Parathyroid adenoma (tissue), 2 donors: ENCODE results near the gene HOXA2.

Experiments
- H2AFZ ChIP-seq: fragments of 300-600 bp; sonication (generic); one replicate; pipeline ENCODE4 v1.7.0; 2017; ENCODE audit warnings: antibody characterized with exemption, mild to moderate bottlenecking
- H3K27ac ChIP-seq: fragments of 300-600 bp; sonication (generic); one replicate; pipeline ENCODE4 v1.7.0; 2017
- H3K27me3 ChIP-seq: fragments of 300-600 bp; sonication (generic); one replicate; pipeline ENCODE4 v1.7.0; 2017; ENCODE audit warnings: low read length; ENCODE audit not compliant: control insufficient read depth, insufficient read depth
- H3K36me3 ChIP-seq: fragments of 300-600 bp; sonication (generic); one replicate; pipeline ENCODE4 v1.7.0; 2017; ENCODE audit warnings: low read length; ENCODE audit not compliant: control insufficient read depth, insufficient read depth
- H3K4me1 ChIP-seq: fragments of 300-600 bp; sonication (generic); one replicate; pipeline ENCODE4 v1.7.0; 2017; ENCODE audit warnings: control low read depth
- H3K4me2 ChIP-seq: fragments of 300-600 bp; sonication (generic); one replicate; pipeline ENCODE4 v1.7.0; 2017; ENCODE audit warnings: low read length
- H3K4me3 ChIP-seq: fragments of 300-600 bp; sonication (generic); one replicate; pipeline ENCODE4 v1.7.0; 2017; ENCODE audit warnings: low read depth, low read length
- H3K79me2 ChIP-seq: fragments of 300-600 bp; sonication (generic); one replicate; pipeline ENCODE4 v1.7.0; 2017; ENCODE audit warnings: control low read depth
- H3K9ac ChIP-seq: fragments of 300-600 bp; sonication (generic); one replicate; pipeline ENCODE4 v1.7.0; 2017; ENCODE audit warnings: mild to moderate bottlenecking
- H3K9me3 ChIP-seq: fragments of 300-600 bp; sonication (generic); one replicate; pipeline ENCODE4 v1.7.0; 2017; ENCODE audit warnings: low read length; ENCODE audit not compliant: control insufficient read depth
- CTCF ChIP-seq: fragments of 300-600 bp; sonication (generic); IDR thresholded peaks from one replicate; pipeline ENCODE4 v1.7.0; 2017; ENCODE audit warnings: antibody characterized with exemption, mild to moderate bottlenecking
- donor health status: primary hyperparathyroidism.

Gene HOXA2

GRCh38 chr7:27132214-27132613, 29.7 kb upstream of the HOXA2 start:
- H3K4me1 ChIP-seq = no peaks in the 10 kb centered on the region
- no peak overlapping the region for H3K27ac ChIP-seq
- no peaks in the 10 kb centered on the region for H3K27me3 ChIP-seq
- H3K4me3 ChIP-seq = no peak overlapping the region
- no peak overlapping the region for H2AFZ ChIP-seq
- H3K79me2 ChIP-seq = no peaks in the 10 kb centered on the region
- H3K9me3 ChIP-seq = no peaks in the 10 kb centered on the region
- no peak for TF ChIP-seq CTCF
- no peak overlapping the region for H3K4me2 ChIP-seq
- H3K36me3 ChIP-seq = no peaks in the 10 kb centered on the region
- H3K9ac ChIP-seq = no peak overlapping the region

- Histone ChIP-seq H2AFZ (no peak overlapping the region), H3K4me3 (peak overlapping the region; percentile 77), H3K4me1 (no peaks in the 10 kb centered on the region), H3K79me2 (no peaks in the 10 kb centered on the region), H3K27ac (no peak overlapping the region), H3K9me3 (no peaks in the 10 kb centered on the region), H3K36me3 (no peaks in the 10 kb centered on the region), H3K4me2 (peak overlapping the region; percentile 98), H3K27me3 (no peaks in the 10 kb centered on the region), H3K9ac (no peak overlapping the region)
- no peak for TF ChIP-seq CTCF
Observed at GRCh38 chr7:27131390-27131819, 28.9 kb upstream of the HOXA2 start.

- Histone ChIP-seq H3K9me3 (no peaks in the 10 kb centered on the region), H3K27ac (peak within 1 kb of the TSS; percentile 16), H3K36me3 (no peaks in the 10 kb centered on the region), H3K4me2 (peak within 1 kb of the TSS; percentile 98), H3K4me1 (no peaks in the 10 kb centered on the region), H3K27me3 (no peaks in the 10 kb centered on the region), H3K4me3 (peak within 1 kb of the TSS; percentile 88), H3K9ac (no peak within 1 kb of the TSS), H2AFZ (peak within 1 kb of the TSS; percentile 48), H3K79me2 (no peaks in the 10 kb centered on the region)
- no peak for TF ChIP-seq CTCF
Observed at GRCh38 chr7:27130540-27131389, 28.3 kb upstream of the HOXA2 start, which contains the start of gene HOXA4. HOXA4 (minus strand) TSS chr7:27130757; CDS start chr7:27130733, 24 bp downstream.

GRCh38 chr7:27129729-27130539, 27.5 kb upstream of the HOXA2 start:
- Histone ChIP-seq H3K4me1 (no peaks in the 10 kb centered on the region), H3K4me3 (peak overlapping the region; percentile 88), H3K36me3 (no peaks in the 10 kb centered on the region), H3K27me3 (no peaks in the 10 kb centered on the region), H2AFZ (no peak overlapping the region), H3K79me2 (no peaks in the 10 kb centered on the region), H3K9ac (no peak overlapping the region), H3K4me2 (peak overlapping the region; percentile 98), H3K9me3 (no peaks in the 10 kb centered on the region), H3K27ac (peak overlapping the region; percentile 16)
- no peak for TF ChIP-seq CTCF
